ENCODE measurements around the gene NLRC3. TPM values are rescaled to one million over a fixed set of nuclear protein-coding genes. Genes with fewer than 3 reads are reported as not detected.
"Not testable (repeated sequence)": the region's sequence is repeated elsewhere in the genome, so short reads cannot be mapped to it uniquely, and the experiment has no call there.

The NLRC3 gene
- polyA plus RNA-seq, 1 donor, result 1.2 TPM

DNA sequence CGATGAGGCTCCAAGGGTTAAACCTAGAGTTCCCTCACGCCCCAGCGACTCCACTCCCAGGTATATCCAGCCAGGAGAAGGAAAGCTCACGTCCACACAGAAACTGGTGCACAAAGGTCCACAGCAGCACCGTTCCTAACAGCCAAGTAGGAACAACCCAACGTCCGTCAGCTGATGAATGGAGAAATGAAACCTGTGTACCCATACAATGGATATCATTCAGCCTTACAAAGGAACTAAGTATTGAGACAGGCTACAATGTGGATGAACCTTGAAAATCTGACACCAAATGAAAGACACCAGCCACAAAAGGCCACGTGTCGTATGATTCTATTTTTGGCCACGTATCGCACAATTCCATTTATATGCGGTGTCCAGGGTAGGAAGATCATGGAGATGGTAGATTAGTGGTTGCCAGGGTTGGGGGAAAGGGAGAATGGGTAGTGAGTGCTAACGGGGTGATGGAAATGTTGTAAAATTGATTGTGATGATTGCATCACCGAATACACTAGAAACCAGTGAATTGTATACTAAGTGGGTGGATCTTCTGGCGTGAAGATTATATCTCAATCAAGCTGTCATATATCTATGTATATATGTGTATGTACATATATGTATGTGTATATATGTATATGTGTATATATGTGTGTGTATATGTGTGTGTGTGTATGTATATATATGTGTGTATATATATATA, 30.1 kb downstream of the NLRC3 start:
- no peak for DNase-seq (ENCODE audit: low read depth)

DNA sequence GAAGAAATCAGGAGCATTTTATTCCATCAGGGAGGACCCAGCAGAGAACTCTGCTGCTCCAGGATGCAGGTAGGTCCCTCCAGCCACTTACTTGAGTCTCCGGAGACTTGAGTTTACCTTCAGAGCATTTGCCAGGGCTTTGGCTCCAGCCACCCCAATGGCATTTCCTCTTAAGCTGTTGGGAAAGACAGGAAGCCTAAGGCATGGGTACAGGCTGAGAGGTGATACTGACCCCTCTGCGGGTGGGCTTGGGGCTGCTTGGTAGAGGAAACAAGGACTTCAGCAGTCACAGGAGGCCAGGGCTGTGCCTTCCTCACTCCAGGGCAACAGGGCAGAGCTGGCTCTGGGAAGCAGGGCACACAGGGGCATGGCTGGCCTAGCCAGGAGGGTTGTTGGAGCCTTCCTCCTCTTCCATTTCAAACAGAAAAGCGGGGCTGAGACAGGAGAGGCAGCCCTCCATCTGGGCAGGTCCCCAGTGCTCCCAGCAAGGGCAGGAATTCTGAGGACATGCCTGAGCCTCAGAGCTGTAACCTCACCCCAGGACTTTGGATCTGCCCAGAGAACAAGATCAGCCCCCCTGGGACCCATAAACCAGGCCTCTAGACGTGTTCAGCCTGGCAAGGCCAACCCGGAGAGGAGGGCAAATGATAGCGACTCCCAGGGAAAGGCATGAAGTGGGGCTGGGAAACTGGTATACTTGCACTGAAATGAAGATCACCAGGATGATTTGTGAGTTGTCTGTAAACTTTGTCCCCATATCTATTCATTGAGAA, 34.4 kb downstream of the NLRC3 start:
- DNase-seq (ENCODE audit: low read depth), result no peak

DNA sequence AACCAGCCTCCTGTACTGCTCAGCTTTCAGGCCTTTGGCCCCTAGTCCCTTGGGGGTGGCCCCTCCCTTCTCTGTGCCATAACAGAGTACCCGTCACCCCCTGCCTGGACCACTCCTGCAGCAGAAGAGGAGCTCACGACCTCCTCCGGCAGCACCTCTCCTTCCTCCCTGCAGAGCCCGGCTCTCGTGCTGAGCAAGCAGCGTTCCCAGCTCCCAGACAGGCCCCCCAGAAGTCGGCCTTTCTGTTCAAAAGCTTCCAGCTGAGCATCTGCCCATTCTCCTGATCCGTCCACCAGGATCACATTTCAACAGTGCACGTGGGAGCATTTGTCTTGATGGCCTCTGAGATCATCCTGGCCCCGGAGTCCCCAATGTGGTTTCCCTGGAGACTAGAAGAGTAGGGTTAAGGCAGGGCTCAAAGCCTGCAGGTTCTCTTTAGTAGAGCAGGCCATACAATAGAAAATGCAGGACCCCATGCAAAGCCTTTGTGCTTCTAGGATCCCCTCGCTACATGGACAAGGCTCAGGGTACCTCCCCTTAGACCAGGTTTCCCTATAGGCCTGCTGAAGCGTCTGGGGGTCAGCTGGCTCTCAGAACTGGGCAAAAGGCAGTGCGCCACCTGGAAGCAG, 35.6 kb downstream of the NLRC3 start:
- DNase-seq (ENCODE audit: low read depth), result no peak

DNA sequence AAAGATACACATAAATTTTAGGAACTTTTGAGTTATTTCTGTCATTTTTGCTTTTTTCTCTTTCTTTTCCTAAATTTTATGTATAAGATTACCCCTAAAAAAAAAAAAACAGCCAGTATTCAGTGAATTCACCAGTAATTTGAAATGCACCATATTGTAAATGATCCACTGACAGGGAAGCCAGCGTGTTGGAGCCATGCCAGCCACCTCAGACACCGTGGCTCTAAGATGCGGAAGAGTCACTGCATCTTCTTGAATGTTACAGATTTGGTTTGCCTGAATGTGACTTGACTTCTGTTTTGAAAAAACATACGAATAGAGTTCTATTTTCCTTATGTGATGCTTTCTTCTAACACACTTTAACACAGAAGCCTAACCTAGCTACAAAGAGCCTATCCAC, 39.0 kb downstream of the NLRC3 start:
- DNase-seq (ENCODE audit: low read depth), result no peak

DNA sequence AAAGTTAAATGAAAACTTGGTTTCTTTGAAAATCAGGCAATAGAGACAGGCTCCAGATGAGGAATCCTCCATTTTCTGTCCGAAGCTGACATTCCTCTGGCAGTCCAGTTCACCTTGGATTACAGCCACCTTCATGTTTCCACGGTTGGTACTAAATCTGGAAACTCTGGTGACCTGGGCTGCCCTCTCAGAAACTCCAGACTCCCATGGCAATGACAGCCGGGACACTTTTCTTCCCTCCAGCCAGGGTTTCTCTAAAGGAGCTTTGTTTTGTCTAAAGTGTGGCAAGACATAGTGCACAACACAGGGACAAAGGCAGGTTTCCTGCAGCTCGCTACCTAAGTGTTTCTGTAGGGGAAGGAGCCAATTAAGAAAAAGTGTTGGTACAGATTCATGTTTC, 40.4 kb downstream of the NLRC3 start:
- DNase-seq (ENCODE audit: low read depth), result no peak

DNA sequence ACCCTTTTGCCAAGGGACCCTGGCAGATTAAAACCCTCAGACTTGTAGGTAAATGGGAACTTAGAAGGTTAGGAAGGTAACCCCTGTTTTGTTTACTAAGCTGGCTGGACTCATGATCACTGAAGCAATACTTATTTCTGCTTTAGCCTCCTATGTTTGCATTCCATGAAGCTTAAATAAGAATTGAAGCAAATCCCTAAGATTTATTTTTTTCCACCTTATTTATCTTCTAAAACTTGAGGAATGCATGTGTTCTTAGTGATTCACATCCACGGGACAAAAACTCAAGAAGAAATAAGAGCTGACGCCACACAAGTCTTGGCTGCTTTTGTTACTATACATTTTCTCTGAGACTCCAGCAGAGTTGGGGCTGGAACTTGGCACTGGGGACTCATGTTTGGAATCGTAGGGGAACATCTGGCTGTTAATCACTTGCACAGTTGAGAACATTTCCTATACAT, 40.9 kb downstream of the NLRC3 start:
- peak; percentile 72 for DNase-seq (ENCODE audit: low read depth)

DNA sequence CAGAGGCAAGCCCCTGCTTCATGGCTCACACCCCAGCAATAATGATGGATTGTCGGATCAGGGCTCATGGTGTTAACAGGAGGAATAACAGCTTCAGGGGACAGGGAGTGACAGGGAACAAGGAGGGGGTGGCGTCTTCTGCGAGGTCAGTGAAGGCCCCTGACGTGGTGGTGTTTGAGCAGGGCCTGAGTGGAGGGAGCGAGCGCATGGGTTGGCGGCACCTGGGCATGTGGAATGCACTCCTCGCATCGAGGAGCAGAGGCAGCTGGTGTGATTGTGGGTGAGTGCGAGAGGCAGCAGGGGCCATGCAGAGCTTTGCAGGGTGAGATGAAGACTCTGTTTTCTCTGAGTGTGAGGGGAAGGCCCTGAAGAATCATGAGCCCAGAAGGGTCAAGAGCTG, 43.1 kb downstream of the NLRC3 start:
- DNase-seq (ENCODE audit: low read depth), result no peak

DNA sequence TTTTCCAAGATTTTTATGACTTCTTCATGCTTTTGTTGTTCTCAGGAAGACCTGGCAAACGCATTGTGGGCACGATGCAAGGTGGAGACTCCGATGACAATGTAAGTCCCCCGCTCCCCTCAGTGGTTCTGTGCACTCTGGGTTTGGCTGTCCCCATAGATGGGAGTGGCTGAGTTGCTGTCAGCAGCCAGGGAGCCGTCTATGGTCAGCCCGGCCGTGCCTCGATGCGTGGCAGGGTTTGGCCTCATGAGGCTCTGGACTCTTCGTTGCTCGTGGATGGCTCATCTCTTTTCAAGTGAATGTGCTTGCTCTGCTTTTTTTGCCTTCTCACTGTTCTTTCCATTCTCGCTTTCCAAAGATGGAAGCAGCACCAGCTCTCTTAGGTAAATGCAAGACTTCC, 44.5 kb downstream of the NLRC3 start:
- no peak for DNase-seq (ENCODE audit: low read depth)

DNA sequence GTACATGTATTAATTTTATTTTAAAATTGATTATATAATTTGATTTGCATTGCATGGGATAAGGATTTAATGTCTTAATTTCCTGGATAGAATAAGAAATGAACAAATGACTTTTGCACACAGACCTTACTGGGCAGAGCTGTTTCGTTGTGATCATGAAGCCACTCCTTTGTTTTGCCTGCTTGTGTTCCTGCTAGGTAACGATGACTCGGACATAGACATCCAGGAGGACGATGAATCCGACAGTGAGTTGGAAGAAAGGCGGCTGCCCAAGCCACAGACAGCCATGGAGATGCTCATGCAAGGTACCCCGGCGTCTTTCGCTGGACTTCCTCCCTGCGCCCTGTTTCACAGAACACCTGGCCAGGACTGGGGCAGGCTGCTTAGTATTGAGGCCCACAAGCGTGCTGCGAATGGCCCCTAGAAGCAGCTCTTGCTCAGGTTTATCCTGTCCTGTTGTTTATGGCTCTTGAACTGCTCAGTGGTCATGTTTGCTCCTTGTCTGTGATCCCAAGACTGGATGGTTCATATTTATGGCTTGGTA, 46.8 kb downstream of the NLRC3 start:
- no peak for DNase-seq (ENCODE audit: low read depth)

DNA sequence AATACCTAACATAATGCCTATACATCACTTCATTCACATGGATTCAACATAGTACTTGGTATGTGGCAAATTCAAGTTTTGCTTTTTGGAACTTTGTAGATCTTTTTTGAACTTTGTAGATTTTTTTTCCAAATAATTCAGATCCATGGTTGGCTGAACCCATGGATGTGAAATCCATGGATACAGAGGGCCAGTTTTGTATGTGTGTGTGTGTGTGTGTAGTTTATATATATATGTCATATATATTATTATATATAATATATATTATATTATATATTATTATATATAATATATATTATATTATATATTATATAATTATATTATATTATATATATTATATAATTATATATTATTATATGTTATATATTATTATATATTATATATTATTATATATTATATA, 48.0 kb downstream of the NLRC3 start:
- DNase-seq (ENCODE audit: low read depth), result no peak

DNA sequence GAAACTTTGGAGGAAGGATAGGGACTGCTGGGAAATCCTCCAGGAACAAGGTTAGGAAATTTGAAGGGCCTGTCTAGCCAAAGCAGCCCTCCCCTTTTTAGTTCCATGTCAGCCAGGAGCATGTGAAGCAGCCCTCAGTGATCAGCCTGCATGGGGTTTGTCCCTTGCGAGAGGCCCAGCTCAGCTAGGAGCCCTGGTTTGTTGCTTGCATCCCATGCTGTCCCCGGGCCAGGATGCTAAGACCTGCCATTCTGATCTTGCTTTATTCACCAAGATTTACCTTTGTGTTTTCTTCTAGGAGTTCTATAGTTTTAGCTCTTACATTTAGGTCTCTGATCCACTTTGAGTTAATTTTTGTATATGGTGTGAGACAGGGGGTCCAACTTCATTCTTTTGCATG, 48.8 kb downstream of the NLRC3 start:
- no peak for DNase-seq (ENCODE audit: low read depth)

DNA sequence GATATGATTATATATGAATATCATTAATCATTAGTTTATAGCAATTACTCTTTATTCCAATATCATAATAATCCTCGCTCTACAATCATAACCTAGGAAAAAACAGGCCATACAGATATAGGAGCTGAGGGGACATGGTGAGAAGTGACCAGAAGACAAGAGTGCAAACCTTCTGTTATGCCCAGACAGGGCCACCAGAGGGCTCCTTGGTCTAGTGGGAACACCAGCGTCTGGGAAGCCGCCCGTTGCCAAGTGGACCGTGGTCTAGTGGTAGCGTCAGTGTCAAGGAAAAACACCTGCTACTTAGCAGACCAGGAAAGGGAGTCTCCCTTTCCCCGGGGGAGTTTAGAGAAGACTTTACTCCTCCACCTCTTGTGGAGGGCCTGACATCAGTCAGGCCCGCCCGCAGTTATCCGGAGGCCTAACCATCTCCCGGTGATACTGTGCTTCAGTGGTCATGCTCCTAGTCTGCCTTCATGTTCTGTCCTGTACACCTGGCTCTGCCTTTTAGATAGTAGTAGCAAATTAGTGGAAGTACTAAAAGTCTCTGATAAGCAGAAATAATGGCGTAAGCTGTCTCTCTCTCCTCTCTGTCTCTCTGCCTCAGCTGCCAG, 49.9 kb downstream of the NLRC3 start:
- DNase-seq (ENCODE audit: low read depth), result not testable (repeated sequence)

DNA sequence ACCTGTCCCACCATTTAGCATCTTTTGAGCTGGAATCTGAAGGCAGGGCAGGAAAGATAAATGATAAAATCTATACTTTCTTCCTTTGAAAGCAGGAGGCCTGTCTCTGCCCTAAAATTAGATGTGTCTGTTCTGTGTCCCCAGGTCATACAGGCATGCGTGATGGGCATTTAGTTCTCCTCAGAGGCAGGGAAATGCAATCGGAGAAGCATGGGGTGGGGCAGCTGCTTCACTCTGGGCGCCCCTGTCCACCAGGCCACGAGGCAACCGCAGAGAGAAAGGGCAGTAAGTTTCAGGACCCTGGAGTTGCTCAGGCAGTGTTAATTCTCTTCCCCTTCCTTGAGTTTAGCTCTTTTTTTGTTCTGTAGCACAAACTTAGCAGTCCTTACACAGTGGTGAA, 51.3 kb downstream of the NLRC3 start:
- DNase-seq (ENCODE audit: low read depth), result no peak

DNA sequence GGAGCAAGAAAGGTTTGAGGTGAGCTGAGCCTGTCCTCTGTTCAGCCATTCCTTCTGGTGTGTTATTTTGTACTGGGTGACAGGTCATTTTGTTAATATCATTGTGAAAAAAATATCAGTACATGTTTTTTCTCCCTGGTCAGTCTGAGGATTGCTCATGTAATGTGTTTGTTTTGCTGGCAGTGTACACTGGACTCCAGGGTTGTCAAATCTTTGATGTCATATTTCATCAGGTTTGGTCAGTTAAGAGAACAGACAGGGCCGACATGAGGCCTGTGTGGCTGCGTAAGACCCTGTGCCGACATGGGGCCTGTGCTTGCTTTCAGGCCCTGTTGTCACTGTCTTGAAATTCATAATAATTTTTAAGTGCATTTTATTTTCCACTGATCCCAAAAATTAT, 53.9 kb downstream of the NLRC3 start:
- DNase-seq (ENCODE audit: low read depth), result no peak

DNA sequence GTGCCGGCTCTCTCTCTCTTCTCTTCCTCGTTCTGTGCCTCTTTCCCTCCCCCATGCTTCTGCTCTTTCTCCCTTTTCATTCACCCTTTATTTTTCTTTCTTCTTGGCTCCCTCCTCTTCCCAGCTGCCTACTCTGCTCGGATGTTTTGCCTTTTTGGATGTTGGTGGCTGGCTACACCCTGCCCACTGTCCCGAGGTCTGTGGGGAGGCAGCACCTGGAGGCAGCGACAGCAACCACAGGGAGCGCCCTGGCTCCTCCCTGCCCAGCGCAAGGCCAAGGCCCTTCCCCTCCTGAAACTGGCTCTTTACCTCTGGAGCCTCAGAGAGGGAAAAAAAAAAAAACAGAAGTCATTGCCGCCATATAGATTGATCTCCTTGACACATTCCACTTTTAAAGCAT, 56.4 kb downstream of the NLRC3 start:
- DNase-seq (ENCODE audit: low read depth), result no peak

DNA sequence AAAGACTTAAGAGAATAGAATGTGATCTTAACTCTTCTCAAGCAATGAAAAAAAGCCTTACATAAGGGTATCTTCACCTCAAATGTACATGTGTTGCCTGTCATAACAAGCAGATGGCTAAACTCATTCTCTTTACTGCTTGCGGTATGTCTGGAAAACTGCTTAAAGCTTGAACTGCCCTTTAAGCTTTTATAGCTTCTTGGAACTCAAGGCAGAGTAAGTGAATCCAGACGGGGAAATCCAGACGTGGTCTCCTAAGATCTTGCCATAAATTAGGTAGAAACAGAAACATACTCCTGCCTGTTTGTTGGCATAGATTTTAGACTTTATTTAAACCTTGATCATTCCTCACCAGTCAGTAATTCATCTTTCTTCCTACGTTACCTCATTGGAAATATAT, 56.8 kb downstream of the NLRC3 start:
- DNase-seq (ENCODE audit: low read depth), result peak; percentile 73

DNA sequence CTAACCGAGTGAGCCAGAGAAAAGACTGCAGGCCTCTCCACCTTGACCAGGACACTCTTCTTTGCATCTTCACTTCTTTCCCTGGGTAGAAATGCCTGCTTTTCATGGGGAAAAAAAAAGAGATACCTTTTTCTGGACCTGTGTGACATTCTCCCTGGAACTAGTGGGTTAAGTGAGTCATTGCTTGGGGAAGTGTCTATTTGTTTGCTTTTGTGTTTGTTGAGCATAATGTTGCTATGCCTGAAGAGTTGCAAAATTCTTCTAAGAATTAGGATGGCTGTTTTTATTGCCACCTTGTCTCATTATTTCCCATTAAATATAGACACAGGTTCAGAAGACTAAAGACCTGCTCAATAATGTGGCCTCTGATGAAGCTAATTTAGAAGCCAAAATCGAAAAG, 57.6 kb downstream of the NLRC3 start:
- no peak for DNase-seq (ENCODE audit: low read depth)

DNA sequence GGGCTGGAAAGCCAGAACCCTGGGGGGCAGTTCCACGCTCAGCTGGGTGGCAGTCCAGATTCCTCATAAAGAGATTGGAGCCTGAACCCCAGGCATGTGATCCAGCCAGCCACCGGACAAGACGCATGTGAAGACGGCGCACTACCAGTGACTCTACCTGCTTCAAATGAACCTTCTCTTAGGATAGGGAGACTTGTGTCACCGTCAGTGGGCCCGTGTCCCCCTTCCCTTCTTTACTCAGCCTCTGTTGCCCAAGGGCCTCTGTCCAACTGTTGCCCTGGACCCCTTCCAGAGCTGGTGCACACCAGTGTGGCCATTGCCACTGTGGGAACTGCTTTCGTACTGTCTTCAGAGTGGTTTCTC, 58.2 kb downstream of the NLRC3 start:
- no peak for DNase-seq (ENCODE audit: low read depth)

DNA sequence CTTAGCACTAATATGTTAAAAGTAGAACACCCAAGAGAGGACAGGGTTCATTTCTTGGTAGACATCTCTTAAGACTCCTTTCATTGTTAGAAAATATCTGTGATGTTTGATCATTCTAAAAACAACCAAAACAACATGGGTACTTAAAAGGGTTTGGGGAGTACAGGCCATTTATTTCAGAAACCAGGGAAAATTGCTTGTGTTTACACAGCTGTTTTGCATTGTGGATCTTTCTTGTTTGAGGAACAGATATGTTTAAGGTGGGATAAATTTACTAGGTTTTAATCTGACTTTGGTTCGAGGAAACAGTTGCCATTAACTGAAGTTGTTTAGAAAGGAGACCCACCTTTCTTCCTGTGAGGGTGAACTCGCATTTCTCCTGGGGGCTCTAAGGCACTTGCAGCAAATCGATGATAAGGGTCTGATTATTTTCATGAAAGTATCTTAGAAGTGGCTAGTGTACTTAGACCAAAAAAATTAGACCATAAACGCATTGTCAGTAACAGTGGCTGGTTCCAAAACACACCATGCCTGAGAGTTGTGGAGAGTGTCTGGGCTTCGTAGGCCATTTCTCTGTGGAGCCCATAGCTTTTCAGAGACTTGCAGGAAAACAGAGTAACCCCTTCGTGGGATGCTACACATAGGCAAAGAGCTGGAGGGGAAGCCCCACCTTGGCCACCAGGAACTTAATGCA, 58.8 kb downstream of the NLRC3 start:
- DNase-seq (ENCODE audit: low read depth), result no peak

DNA sequence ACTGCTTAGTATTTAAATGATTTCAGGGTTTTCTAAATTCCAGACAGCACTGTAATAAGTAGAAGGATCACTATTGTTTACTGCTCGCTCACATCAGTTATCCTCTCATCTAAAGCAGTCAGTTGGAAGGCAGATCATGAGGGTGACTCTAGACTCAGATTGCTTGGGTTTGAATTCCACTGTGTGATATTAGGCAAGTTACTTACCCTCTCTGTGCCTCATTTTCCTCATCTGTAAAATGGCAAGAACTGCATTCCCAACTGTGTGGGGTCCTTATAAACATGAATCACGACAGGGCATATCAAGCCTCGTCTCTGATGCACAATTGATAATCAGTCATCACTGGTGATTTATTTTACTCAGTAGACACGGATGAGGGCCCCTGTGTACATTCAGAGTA, 61.3 kb downstream of the NLRC3 start:
- no peak for DNase-seq (ENCODE audit: low read depth)

DNA sequence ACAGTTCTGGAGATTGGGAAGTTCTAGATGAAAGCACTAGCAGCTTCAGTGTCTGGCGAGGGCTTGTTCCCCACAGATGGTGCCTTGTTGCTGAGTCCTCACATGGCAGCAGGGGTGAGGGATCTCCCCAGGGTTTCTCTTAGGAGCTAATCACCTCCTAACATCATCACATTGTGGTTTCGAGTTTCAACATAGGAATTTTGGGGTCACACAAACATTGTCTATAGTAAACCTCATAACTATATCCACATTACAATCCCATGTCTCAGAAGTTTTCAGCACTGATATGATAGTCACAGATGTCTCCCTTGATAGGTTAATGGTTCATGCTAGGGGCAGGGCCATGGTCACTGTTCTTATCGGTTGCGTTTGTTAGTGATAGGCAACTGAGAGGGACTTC, 62.6 kb downstream of the NLRC3 start:
- DNase-seq (ENCODE audit: low read depth), result no peak
